Endothelial cell of umbilical vein (primary cell): ENCODE data around the gene C11orf68. TPM values are rescaled to one million over a fixed set of nuclear protein-coding genes. Genes with fewer than 3 reads are reported as not detected.

Experiments
- BruUV-seq: library from RNA; stranded (reverse); fragments of 400-500 nt; replicated peaks from 2 replicates; lab custom pipeline; 2021; lab: Mats Ljungman, UMichigan
- CTCF ChIA-PET: fragments of 300-600, 350-600 bp; sonication (Branson Sonifier 250); formaldehyde crosslinking; loops from one replicate; lab custom pipeline; 2021; ENCODE audit warnings: antibody characterized with exemption, inconsistent platforms; lab: Charles Lee
- POLR2A ChIA-PET: fragments of 300-600, 350-600 bp; sonication (Branson Sonifier 250); formaldehyde crosslinking; loops from one replicate; lab custom pipeline; 2021; ENCODE audit warnings: antibody characterized with exemption, inconsistent platforms; lab: Charles Lee
- DNase-seq: peaks from one replicate; pipeline ENCODE4 v3.0.0-alpha.2; 2011; ENCODE audit warnings: low read depth, low spot score
- FAIRE-seq: peaks from 2 replicates; lab custom pipeline; 2011; peaks lifted over from hg19 to GRCh38; lab: Jason Lieb, UNC
- H2AFZ ChIP-seq: 2 replicates; pipeline ENCODE4 v1.6.0; 2012; ENCODE audit warnings: low read depth, low read length, control low read depth, inconsistent platforms
- H3K27ac ChIP-seq: 2 replicates; pipeline ENCODE4 v1.5.1; 2011; ENCODE audit warnings: low read depth, mild to moderate bottlenecking, control low read depth, low read length, moderate library complexity; ENCODE audit not compliant: insufficient read depth
- H3K27me3 ChIP-seq, 2 experiments: 2 replicates each; pipeline versions ENCODE4 v1.6.0 to v1.6.1; 2011; ENCODE audit warnings: low read length in 2 of 2, mixed read lengths in 1 of 2; ENCODE audit not compliant: control insufficient read depth in 2 of 2, insufficient read depth in 2 of 2
- H3K36me3 ChIP-seq, 2 experiments: 2 replicates in 1 of 2; 3 replicates in 1 of 2; pipeline ENCODE4 v1.5.1; 2011; ENCODE audit warnings: low read length in 2 of 2, mild to moderate bottlenecking in 1 of 2, moderate library complexity in 1 of 2; ENCODE audit not compliant: control insufficient read depth in 2 of 2, insufficient read depth in 2 of 2; ENCODE audit errors: extremely low read depth in 1 of 2
- H3K4me1 ChIP-seq: 3 replicates; pipeline ENCODE4 v1.5.1; 2011; ENCODE audit warnings: mild to moderate bottlenecking, low read length; ENCODE audit not compliant: control insufficient read depth, insufficient read depth; ENCODE audit errors: extremely low read depth
- H3K4me2 ChIP-seq: 2 replicates; pipeline ENCODE4 v1.6.1; 2011; ENCODE audit warnings: low read length, control low read depth, mixed read lengths; ENCODE audit not compliant: insufficient read depth
- H3K4me3 ChIP-seq, 3 experiments: fragments of 200-600 bp in 1 of 3; sonication (generic), shearing (Covaris generic) in 1 of 3; replicated peaks in 1 of 3; 2 replicates each; pipeline ENCODE4 v1.5.1; 2011 to 2016; ENCODE audit warnings: control low read depth in 3 of 3, low read length in 3 of 3, mild to moderate bottlenecking in 2 of 3, inconsistent platforms in 1 of 3, low read depth in 1 of 3, moderate library complexity in 1 of 3; ENCODE audit not compliant: insufficient read depth in 1 of 3
- H3K79me2 ChIP-seq: 2 replicates; pipeline ENCODE4 v1.6.0; 2012; ENCODE audit warnings: low read length, inconsistent platforms; ENCODE audit not compliant: control insufficient read depth, insufficient read depth
- H3K9ac ChIP-seq: replicated peaks from 2 replicates; pipeline ENCODE3; 2011; ENCODE audit warnings: low read length, control low read depth; ENCODE audit not compliant: insufficient read depth; ENCODE audit errors: extremely low read depth
- H3K9me1 ChIP-seq: replicated peaks from 3 replicates; pipeline ENCODE4 v1.6.0; 2011; ENCODE audit warnings: mild to moderate bottlenecking, low read length; ENCODE audit not compliant: control insufficient read depth, insufficient read depth; ENCODE audit errors: extremely low read depth
- H3K9me3 ChIP-seq: replicated peaks from 2 replicates; pipeline ENCODE4 v1.5.1; 2012; ENCODE audit warnings: low read length, inconsistent platforms; ENCODE audit not compliant: control insufficient read depth, insufficient read depth
- H4K20me1 ChIP-seq: replicated peaks from 2 replicates; pipeline ENCODE3; 2011; ENCODE audit warnings: mild to moderate bottlenecking, low read length; ENCODE audit not compliant: control insufficient read depth, insufficient read depth; ENCODE audit errors: extremely low read depth
- FOS ChIP-seq: IDR thresholded peaks from 2 replicates; pipeline ENCODE4 v1.6.1; 2011; ENCODE audit warnings: mild to moderate bottlenecking, low read length, moderate library complexity, borderline replicate concordance; ENCODE audit not compliant: insufficient read depth
- GATA2 ChIP-seq: IDR thresholded peaks from 2 replicates; pipeline ENCODE4 v1.7.0; 2011; ENCODE audit warnings: low read depth, mild to moderate bottlenecking, moderate library complexity, mixed read lengths, low read length; ENCODE audit not compliant: insufficient read length, insufficient read depth
- MAX ChIP-seq: IDR thresholded peaks from 2 replicates; pipeline ENCODE4 v1.6.1; 2011; ENCODE audit not compliant: insufficient read depth, insufficient read length
- POLR2AphosphoS5 ChIP-seq: IDR thresholded peaks from 2 replicates; pipeline ENCODE4 v1.6.1; 2012; ENCODE audit warnings: low read depth, mild to moderate bottlenecking, control low read depth, low read length, moderate library complexity; ENCODE audit not compliant: insufficient read depth
- dilution Hi-C: fragments of 300-500 bp; cut with MboI; formaldehyde crosslinking; loops from one replicate; pipeline ENCODE4 v1.15.0; 2019; ENCODE audit warnings: low sequenced_read_pairs; ENCODE audit not compliant: extremely low pct_ligation_motif_present
- intact Hi-C: fragments of 100-400 bp; cut with micrococcal nuclease; formaldehyde crosslinking; loops from one replicate; pipeline ENCODE4 v1.10.0; 2022
- polyA plus RNA-seq, 4 experiments: library from polyadenylated mRNA; depleted of rRNA in 3 of 4; stranded (reverse) in 3 of 4; unstranded in 1 of 4; fragments of >200 nt; gene quantifications; 2 replicates each; pipeline versions ENCODE4 v1.2.1 to v1.2.3, GENCODE V29; 2011 to 2012; ENCODE audit warnings: missing spikeins in 1 of 4
- total RNA-seq: library from RNA; stranded (reverse); gene quantifications from 2 replicates; pipeline ENCODE4 v1.2.3, GENCODE V29; 2021
- TF ChIP-seq, protein P1 (sequence below), 2 donors: IDR thresholded peaks; 1 replicate in 1 of 2; 2 replicates in 1 of 2; pipeline ENCODE4 v1.5.1; 2011; ENCODE audit warnings: low read length in 2 of 2, mild to moderate bottlenecking in 2 of 2, moderate library complexity in 2 of 2, control low read depth in 1 of 2, inconsistent platforms in 1 of 2, low read depth in 1 of 2; ENCODE audit not compliant: insufficient read depth in 1 of 2; ENCODE audit errors: extremely low read depth in 1 of 2

The C11orf68 gene
- total and polyA plus RNA-seq, 2 donors (not counting 3 experiments of a cell fraction or from before 2014, with no cell fraction given) = 35.6 to 66.5 TPM

DNA sequence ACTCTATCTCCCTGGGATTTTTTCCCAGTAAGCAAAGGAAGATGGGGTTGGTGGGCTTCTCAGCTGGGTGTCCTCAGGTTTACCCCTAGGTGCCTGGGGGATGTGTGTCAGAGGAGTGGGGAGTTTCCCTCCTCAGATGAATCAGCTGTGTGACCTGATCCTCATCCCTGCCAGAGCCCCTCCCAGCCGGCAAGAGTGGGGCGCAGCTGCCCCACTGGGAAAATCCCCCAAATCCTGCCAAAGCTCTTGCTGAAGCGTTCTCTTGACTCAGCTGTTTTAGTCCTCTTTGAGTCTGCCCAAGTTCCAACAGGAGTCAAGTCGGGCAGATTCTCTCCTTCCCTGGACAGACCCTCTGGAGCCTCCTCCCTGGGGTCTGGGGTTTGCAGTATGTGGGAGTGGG, 6.0 kb downstream of the C11orf68 start:
- dilution Hi-C loops (no loop called here), intact Hi-C loops (no loop called here)
- Histone ChIP-seq H3K36me3 (no peaks in the 10 kb centered on the region), H3K4me3 (no peak overlapping the region), H3K79me2 (peaks cover 16% of the 10 kb centered on the region), H3K4me2 (no peak overlapping the region), H3K27me3 (no peaks in the 10 kb centered on the region), H4K20me1 (no peaks in the 10 kb centered on the region), H3K9me3 (no peaks in the 10 kb centered on the region), H3K9me1 (no peaks in the 10 kb centered on the region), H3K9ac (peak overlapping the region; percentile 11), H3K4me1 (peaks cover 55% of the 10 kb centered on the region), H3K27ac (peak overlapping the region; percentile 74), H2AFZ (no peak overlapping the region)
- ChIA-PET POLR2A (interaction anchor here (1.0 to 1.5 kb wide), 2 partner anchors 11 to 14 kb away, joined by 3 to 10 read pairs; no protein-coding TSS in a partner anchor), CTCF (interaction anchor here (0.7 to 4.0 kb wide), 5 partner anchors 12 to 28 kb away, joined by 4 to 39 read pairs (median 8); partner anchors contain the start of genes CCDC85B, FIBP and FOSL1)
- DNase-seq = peak; percentile 48
- TF ChIP-seq, protein P1, sequence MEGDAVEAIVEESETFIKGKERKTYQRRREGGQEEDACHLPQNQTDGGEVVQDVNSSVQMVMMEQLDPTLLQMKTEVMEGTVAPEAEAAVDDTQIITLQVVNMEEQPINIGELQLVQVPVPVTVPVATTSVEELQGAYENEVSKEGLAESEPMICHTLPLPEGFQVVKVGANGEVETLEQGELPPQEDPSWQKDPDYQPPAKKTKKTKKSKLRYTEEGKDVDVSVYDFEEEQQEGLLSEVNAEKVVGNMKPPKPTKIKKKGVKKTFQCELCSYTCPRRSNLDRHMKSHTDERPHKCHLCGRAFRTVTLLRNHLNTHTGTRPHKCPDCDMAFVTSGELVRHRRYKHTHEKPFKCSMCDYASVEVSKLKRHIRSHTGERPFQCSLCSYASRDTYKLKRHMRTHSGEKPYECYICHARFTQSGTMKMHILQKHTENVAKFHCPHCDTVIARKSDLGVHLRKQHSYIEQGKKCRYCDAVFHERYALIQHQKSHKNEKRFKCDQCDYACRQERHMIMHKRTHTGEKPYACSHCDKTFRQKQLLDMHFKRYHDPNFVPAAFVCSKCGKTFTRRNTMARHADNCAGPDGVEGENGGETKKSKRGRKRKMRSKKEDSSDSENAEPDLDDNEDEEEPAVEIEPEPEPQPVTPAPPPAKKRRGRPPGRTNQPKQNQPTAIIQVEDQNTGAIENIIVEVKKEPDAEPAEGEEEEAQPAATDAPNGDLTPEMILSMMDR (IDR thresholded peaks at IDR 0.05; ENCODE audit: extremely low read depth in 1 of 2, insufficient read depth in 1 of 2, low read depth in 1 of 2, low read length in 2 of 2) = no peak
- TF ChIP-seq GATA2 = no peak
- BruUV-seq = no TSS peak
- FAIRE-seq = peak; percentile 72

DNA sequence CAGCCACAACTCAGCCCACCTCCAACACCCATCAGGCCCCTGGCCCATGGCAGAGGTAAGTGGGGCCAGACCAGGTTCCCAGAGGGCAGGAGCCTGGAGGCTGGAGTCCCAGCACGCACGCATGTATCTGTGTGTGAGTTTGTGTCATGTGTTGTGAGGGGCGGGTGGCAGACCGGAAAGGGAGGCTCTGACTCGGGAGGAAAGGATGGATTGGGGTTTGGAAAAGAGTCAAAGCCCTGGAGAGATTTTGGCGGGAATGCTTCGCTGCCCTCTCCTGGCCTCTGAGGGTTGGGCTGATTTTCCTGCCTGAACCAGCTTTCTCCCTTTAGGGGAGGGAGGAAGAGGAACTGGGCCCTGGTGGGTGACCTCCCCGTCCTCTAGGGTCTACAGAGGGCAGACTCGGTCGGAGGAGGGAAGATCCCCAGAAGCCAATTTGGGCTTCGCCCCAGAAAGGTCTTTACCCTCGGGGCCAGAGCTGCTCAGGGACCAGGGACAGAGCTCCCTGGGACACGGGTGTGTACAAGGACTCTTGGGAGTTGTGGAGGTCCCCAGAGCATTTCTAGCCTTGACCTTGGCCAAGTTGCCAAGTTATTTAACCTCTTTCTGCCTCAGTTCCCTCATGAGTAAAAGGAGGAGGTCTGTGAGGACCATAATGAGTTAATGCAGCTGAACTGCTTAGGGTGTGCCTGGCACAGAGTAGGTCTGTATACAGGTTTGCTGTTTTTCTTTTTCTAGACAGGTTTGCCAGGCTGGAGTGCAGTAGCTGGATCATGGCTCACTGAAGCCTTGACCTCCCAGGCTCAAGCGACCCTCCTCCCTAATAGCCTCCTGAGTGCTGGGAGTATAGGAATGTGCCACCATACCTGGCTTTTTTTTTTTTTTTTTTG, 6.9 kb downstream of the C11orf68 start:
- Histone ChIP-seq H3K9ac (peak overlapping the region; percentile 10), H3K27ac (peak overlapping the region; percentile 74), H3K9me1 (no peaks in the 10 kb centered on the region), H3K9me3 (no peaks in the 10 kb centered on the region), H3K4me3 (no peak overlapping the region), H3K4me2 (no peak overlapping the region), H3K36me3 (no peaks in the 10 kb centered on the region), H2AFZ (peak overlapping the region; percentile 5), H3K79me2 (peaks cover 6% of the 10 kb centered on the region), H4K20me1 (no peaks in the 10 kb centered on the region), H3K4me1 (peaks cover 46% of the 10 kb centered on the region), H3K27me3 (no peaks in the 10 kb centered on the region)
- DNase-seq (peak; percentile 58), FAIRE-seq (peak; percentile 88)
- peak; percentile 18 for TF ChIP-seq FOS
- peak; percentile 74 for TF ChIP-seq POLR2AphosphoS5
- no peak for TF ChIP-seq GATA2
- TF ChIP-seq, protein P1 (IDR thresholded peaks at IDR 0.05; ENCODE audit: extremely low read depth in 1 of 2, insufficient read depth in 1 of 2, low read depth in 1 of 2, low read length in 2 of 2) = peak in 1 of 2 donors; percentile 17
- no peak for TF ChIP-seq MAX
- BruUV-seq = TSS peak; percentile 8
- intact Hi-C loops (no loop called here), dilution Hi-C loops (no loop called here)
- CTCF ChIA-PET = interaction anchor here (0.8 to 4.0 kb wide), 7 partner anchors 10 to 28 kb away, joined by 3 to 39 read pairs (median 4); partner anchors contain the start of genes CCDC85B and FIBP
- POLR2A ChIA-PET = interaction anchor here (1.0 to 1.6 kb wide), 5 partner anchors 10 to 23 kb away, joined by 3 to 10 read pairs (median 6); partner anchors contain the start of gene FOSL1
